GM10248 (cell line): ENCODE measurements around the gene ERCC2.

Experiments used
- CTCF ChIA-PET: fragments of 300-600 bp; sonication (Branson Sonifier 250); formaldehyde crosslinking; extraction: SDS; loops from one replicate; lab custom pipeline; 2021; ENCODE audit warnings: antibody characterized with exemption; lab: Yijun Ruan, JAX
- POLR2A ChIA-PET: fragments of 350-650 bp; sonication (Branson Sonifier 250); formaldehyde crosslinking; extraction: SDS; loops from one replicate; lab custom pipeline; 2020; ENCODE audit warnings: antibody characterized with exemption; lab: Yijun Ruan, JAX
- DNase-seq: peaks from one replicate; pipeline ENCODE4 v3.0.0; 2012; ENCODE audit errors: extremely low spot score
- TF ChIP-seq, protein P1 (sequence below): IDR thresholded peaks from 2 replicates; pipeline ENCODE4 v1.5.1; 2012; ENCODE audit warnings: mild to moderate bottlenecking, low read depth; ENCODE audit errors: extremely low read depth, missing control alignments, control extremely low read depth

Gene ERCC2

DNA sequence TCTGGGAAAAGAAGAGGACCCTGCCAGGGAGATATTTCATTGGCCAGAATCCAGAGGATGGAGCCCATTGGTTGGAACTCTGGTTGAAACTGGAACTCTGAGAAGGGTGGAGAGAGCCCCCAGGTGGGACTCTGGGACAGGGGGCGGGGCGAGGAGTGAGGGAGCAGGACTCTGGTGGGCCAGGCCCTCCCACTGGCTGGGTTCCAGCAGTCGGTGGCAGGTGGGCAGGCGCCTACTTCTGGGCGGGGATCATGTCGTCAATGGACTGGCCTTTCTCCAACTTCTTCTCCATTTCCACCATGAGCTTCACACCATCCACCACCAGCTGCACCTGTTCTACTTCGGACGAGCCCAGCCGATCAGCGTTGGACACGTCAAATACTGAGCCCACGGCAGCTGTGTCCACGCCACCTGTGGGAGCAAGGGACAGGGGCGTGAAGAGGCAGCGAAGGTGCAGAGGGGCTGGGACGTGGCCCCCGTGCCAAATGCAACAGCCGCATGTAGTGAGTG lies 63.8 kb downstream of the ERCC2 start:
- POLR2A ChIA-PET = no interaction called here
- TF ChIP-seq, protein P1, sequence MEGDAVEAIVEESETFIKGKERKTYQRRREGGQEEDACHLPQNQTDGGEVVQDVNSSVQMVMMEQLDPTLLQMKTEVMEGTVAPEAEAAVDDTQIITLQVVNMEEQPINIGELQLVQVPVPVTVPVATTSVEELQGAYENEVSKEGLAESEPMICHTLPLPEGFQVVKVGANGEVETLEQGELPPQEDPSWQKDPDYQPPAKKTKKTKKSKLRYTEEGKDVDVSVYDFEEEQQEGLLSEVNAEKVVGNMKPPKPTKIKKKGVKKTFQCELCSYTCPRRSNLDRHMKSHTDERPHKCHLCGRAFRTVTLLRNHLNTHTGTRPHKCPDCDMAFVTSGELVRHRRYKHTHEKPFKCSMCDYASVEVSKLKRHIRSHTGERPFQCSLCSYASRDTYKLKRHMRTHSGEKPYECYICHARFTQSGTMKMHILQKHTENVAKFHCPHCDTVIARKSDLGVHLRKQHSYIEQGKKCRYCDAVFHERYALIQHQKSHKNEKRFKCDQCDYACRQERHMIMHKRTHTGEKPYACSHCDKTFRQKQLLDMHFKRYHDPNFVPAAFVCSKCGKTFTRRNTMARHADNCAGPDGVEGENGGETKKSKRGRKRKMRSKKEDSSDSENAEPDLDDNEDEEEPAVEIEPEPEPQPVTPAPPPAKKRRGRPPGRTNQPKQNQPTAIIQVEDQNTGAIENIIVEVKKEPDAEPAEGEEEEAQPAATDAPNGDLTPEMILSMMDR = no peak
- no peak for DNase-seq
- CTCF ChIA-PET = interaction anchor here (1.3 kb wide), 1 partner anchor 43 kb away, joined by 3 read pairs; no protein-coding TSS in a partner anchor

DNA sequence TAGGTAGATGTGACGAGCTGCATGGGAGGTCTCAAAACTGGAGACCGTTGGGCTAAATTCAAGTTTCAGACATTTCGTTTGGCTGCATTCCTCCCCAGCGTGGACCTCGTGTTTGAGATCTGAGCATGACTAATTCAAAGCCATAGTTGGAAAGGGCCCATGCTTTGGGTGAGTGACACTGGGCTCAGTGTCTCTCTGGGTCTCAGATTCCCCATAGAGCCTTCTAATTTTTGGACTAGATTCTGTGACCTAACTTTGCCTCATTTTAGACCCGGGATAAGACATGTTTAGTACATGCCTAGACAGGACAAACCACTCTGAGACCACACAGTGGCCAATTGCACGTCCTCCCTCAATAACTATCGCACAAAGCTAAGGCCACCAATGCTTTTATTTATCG lies 64.3 kb downstream of the ERCC2 start:
- POLR2A ChIA-PET = no interaction called here
- TF ChIP-seq, protein P1 = no peak
- DNase-seq = no peak
- CTCF ChIA-PET = interaction anchor here (1.3 kb wide), 1 partner anchor 42 kb away, joined by 3 read pairs; no protein-coding TSS in a partner anchor

GRCh38 chr19:45305421-45305820 lies 65.0 kb downstream of the ERCC2 start:
- CTCF ChIA-PET = interaction anchor here (1.3 kb wide), 1 partner anchor 42 kb away, joined by 3 read pairs; no protein-coding TSS in a partner anchor
- TF ChIP-seq, protein P1 = no peak
- DNase-seq = no peak
- POLR2A ChIA-PET = no interaction called here

DNA sequence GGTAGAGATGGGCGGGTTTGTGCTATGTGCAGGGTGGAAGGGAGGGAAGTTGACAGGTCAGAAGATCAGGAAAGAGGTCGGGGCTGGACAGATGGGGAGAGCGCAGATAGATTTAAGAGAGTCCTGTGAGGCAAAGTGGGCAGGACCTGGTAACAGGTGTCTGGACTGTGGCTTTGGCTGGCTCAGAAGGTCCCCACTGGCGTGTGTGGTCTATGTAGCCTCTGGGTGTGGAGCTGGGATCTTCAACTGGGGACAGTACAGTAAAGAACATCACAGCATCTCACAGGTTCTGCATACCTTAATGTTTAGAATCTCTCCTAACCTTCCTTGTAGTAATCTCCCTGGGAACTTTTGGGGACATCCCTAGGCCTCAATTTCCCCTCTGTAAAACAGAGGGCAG lies 65.4 kb downstream of the ERCC2 start:
- POLR2A ChIA-PET = no interaction called here
- DNase-seq = no peak
- CTCF ChIA-PET = interaction anchor here (1.3 to 1.5 kb wide), 2 partner anchors 14 to 41 kb away, joined by 3 to 4 read pairs; no protein-coding TSS in a partner anchor
- TF ChIP-seq, protein P1 = no peak

DNA sequence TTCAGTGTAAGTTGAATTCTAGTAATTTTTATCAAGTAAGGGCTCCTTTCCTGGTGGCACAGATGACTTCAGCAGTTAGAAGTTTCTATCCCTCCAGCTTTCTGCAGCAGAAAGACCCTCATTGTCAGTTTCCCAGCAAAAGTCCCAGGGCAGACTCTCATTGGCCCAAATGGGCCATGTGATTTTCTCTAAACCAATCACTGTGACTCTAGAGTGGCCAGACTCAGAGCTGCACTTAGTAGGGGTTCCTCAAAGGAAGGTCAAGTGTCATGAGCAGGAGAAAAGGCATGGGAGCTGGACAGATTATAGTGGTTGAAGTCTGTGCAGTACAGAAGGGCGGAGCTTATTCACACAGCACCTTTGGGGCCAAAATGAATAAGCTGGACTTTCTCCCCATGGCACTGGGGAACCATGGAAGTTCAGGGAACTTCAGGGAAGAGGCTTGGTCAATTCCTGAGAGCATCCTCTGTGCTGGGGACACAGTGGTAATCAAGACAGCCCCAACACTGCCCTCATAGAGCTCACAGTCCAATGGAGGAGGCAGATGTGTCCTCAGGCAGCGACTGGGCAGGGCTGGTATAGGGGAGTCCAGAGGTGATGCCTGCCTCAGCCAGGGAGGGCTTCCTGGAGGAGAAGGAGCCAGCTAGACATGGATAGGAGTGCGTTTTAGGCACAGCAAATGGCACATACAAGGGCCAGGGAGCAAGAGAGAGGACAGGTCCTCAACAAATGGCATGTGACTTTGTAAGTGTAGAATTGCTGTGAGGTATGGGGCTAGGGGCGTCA lies 66.0 kb downstream of the ERCC2 start:
- ChIA-PET POLR2A (no interaction called here), CTCF (interaction anchor here (1.5 kb wide), 1 partner anchor 13 kb away, joined by 4 read pairs; no protein-coding TSS in a partner anchor)
- DNase-seq = no peak
- TF ChIP-seq, protein P1 = no peak

DNA sequence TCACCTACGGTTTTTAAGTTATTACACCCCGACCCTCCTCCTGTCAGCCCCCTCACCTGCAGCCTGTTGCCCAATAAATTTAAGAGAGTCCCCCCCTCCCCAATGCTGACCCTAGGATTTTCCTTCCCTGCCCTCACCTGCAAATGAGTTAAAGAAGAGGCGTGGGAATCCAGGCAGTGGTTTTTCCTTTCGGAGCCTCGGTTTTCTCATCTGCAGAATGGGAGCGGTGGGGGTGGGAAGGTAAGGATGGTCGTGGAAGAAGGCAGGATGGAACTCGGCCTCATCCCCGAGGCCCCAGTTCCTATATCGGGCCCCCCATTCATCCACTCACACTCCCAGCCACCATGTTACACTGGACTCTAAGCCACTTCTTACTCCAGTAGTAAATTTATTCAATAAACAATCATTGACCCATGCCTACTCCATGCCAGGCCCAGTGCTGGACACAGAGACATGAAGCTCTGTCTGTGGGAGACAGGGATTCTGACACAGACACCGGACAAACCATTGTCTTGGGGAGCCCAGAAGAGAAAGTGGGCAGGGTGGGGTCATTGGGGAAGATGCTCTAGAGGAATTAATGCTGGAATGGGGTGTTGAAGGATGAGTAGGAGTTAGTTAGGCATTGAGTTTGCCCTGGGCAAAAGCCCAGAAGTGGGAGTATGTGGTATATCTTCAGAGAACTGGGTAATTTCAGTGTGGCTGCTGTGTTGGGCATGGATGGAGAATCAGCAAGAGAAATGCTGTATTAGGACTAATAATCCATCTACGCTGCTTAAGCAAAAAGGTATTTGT lies 66.9 kb downstream of the ERCC2 start:
- no peak for DNase-seq
- POLR2A ChIA-PET = no interaction called here
- TF ChIP-seq, protein P1 = no peak
- CTCF ChIA-PET = interaction anchor here (1.5 kb wide), 1 partner anchor 12 kb away, joined by 4 read pairs; no protein-coding TSS in a partner anchor
